H7 (cell line): Measurements from ENCODE around the gene SLC13A3. TPM values are rescaled to one million over a fixed set of nuclear protein-coding genes. Genes with fewer than 3 reads are reported as not detected.
"Not testable (repeated sequence)": the region's sequence is repeated elsewhere in the genome, so short reads cannot be mapped to it uniquely, and the experiment has no call there.

ENCODE experiments used
- DNase-seq: peaks from one replicate; pipeline ENCODE4 v3.0.0; 2012
- H3K27me3 ChIP-seq: 2 replicates; pipeline ENCODE4 v1.6.0; 2011; ENCODE audit warnings: mild to moderate bottlenecking, low read length; ENCODE audit not compliant: control insufficient read depth, insufficient read depth
- H3K36me3 ChIP-seq: replicated peaks from 2 replicates; pipeline ENCODE4 v1.5.1; 2011; ENCODE audit warnings: low read length; ENCODE audit not compliant: control insufficient read depth, insufficient read depth
- H3K4me3 ChIP-seq: 2 replicates; pipeline ENCODE4 v1.5.1; 2011; ENCODE audit warnings: low read depth, mild to moderate bottlenecking, control low read depth, low read length, moderate library complexity; ENCODE audit not compliant: insufficient read depth
- total RNA-seq: library from RNA; depleted of rRNA; stranded (reverse); fragments of >200 nt; shearing (Covaris generic); gene quantifications from 2 replicates; pipeline ENCODE4 v1.2.3, GENCODE V29; 2014

Gene SLC13A3
- total RNA-seq, 1 experiment from 2014 or later = 6.9 TPM

GRCh38 chr20:46683939-46684750 lies 32.9 kb upstream of the SLC13A3 start:
- no peaks in the 10 kb centered on the region for H3K27me3 ChIP-seq
- H3K36me3 ChIP-seq = peaks cover 17% of the 10 kb centered on the region
- DNase-seq = peak; percentile 68
- peak overlapping the region; percentile 62 for H3K4me3 ChIP-seq

GRCh38 chr20:46683668-46683938 lies 32.3 kb upstream of the SLC13A3 start:
- Histone ChIP-seq H3K27me3 (no peaks in the 10 kb centered on the region), H3K36me3 (peaks cover 17% of the 10 kb centered on the region), H3K4me3 (peak overlapping the region; percentile 62)
- DNase-seq = no peak

- H3K27me3 ChIP-seq = no peaks in the 10 kb centered on the region
- peak overlapping the region; percentile 62 for H3K4me3 ChIP-seq
- no peak for DNase-seq
- H3K36me3 ChIP-seq = peaks cover 17% of the 10 kb centered on the region
These were observed 31.9 kb upstream of the SLC13A3 start for GRCh38 chr20:46683011-46683667.

- Histone ChIP-seq H3K27me3 (no peaks in the 10 kb centered on the region), H3K4me3 (no peak overlapping the region), H3K36me3 (peaks cover 17% of the 10 kb centered on the region)
- DNase-seq = no peak
These were observed 31.0 kb upstream of the SLC13A3 start for GRCh38 chr20:46682063-46682821.

DNA sequence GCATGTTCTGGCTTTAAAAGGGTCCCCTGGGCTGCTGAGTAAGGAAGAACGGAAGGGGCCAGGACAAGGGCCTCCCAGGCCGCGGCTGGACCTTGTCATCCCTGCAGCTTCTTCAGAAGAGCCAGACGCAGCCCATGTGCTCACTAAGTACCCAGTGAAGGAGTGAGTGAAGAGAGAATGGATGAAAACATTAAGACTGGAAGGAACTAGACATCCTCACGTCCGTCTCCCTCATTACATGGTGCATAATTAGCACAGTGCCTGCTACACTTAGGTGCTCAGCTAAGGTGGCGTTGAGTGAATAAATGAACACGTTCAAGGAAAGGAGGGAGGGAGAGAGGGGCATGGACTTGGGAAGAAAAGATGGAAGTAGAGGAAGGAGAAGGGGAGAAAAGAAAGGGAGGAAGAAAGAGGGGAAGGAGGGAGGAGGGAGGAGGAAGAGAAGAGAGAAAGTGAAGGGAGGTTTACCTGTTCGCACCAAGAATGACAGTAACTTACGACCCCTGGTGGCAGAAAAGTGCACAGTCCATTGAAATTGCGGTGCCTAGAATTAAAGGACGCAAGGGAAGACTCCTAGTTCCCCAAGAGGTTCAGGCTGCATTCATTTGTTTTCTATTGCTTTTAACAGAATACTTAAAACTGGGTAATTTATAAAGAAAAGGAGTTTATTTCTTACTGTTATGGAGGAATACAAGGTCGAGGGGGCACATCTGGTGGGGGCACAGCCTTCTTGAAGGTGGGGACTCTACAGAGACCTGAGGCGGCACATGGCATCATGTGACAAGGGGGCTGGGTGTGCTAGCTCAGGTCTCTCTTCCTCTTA lies 30.0 kb upstream of the SLC13A3 start:
- Histone ChIP-seq H3K27me3 (no peaks in the 10 kb centered on the region), H3K36me3 (peaks cover 11% of the 10 kb centered on the region), H3K4me3 (no peak overlapping the region)
- peak; percentile 52 for DNase-seq

DNA sequence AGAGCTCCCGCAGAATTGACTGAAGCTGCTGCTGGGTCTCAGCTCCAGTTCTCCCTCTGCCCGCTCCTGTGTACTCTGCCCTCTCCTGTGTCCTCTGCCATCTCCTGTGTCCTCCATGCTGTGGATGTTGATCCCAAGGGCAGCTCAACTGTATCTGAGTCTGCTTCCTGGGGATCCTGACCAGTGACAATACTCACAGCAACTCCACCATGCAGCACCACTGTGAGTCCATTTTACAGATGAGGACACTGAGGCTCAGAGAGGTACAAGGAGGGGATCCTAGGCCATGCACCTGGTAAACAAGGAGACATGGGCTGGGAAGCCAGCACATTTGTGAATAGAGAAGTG lies 29.4 kb upstream of the SLC13A3 start:
- DNase-seq = no peak
- H3K4me3 ChIP-seq = no peak overlapping the region

GRCh38 chr20:46678516-46678915 lies 27.3 kb upstream of the SLC13A3 start:
- Histone ChIP-seq H3K4me3 (no peak overlapping the region), H3K27me3 (no peaks in the 10 kb centered on the region), H3K36me3 (peaks cover 8% of the 10 kb centered on the region)
- DNase-seq = no peak

More for the DNA sequence above, 29.4 kb upstream of the SLC13A3 start:
- Histone ChIP-seq H3K27me3 (no peaks in the 10 kb centered on the region), H3K36me3 (peaks cover 10% of the 10 kb centered on the region)

DNA sequence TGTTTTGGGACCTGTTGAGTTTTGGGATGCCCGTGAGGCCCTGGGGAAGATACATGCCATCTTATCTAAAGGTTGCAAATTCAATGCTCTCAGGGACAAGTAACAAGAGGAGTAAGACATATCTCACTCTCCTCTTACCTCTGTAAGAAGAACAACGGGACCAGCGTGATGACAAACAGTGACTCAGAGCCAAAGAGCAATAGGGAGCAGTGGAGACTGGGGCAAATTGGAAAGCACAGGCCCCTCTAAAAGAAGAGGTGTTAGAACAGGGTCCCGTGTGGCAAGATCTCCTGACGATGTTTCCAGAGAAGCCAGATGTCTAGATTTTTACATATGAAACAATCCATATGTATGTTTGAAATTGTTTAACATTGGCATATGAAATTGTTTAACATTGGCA lies 26.3 kb upstream of the SLC13A3 start:
- Histone ChIP-seq H3K27me3 (no peaks in the 10 kb centered on the region), H3K4me3 (no peak overlapping the region), H3K36me3 (peaks cover 8% of the 10 kb centered on the region)
- no peak for DNase-seq

GRCh38 chr20:46676649-46677316 lies 25.5 kb upstream of the SLC13A3 start:
- not testable (repeated sequence) for H3K27me3 ChIP-seq, H3K36me3 ChIP-seq, H3K4me3 ChIP-seq, DNase-seq

- Histone ChIP-seq H3K27me3 (no peaks in the 10 kb centered on the region), H3K36me3 (no peaks in the 10 kb centered on the region; the same call in none of the 2 replicates), H3K4me3 (no peak overlapping the region)
- no peak for DNase-seq
These were observed 23.2 kb upstream of the SLC13A3 start for GRCh38 chr20:46674253-46675083.

- DNase-seq = no peak
- H3K36me3 ChIP-seq = peaks cover 1% of the 10 kb centered on the region
- H3K27me3 ChIP-seq = no peaks in the 10 kb centered on the region
- no peak overlapping the region for H3K4me3 ChIP-seq
These were observed 22.4 kb upstream of the SLC13A3 start for GRCh38 chr20:46673394-46674252.

DNA sequence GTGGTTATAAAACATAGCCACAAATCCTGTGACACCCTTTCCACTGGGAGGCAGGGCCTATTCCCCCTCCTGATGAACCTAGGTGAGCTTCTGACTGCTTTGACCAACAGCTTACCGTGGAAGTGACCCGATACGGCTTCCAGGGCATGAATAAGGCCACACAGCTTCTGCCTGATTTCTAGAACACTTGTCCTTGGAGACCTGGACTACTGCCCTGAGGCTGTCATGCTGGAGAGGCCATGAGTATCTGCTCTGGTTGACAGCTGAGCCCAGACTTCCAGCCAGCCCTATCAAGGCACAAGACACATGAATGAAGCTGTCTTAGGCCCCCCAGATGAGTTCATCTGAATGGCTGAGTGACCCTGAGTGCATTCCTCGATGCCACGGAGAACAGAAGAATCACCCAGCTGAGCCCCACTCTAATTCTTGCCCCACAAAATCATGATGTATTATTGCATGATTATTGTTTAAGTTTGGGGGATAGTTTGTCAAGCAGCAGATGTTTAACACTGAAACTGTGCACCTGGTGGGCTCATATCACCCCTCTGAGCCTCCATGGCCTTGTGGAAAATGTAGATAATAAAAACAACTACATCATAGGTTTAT lies 21.4 kb upstream of the SLC13A3 start:
- DNase-seq = no peak
- H3K27me3 ChIP-seq = no peaks in the 10 kb centered on the region
- no peak overlapping the region for H3K4me3 ChIP-seq
- H3K36me3 ChIP-seq = peaks cover 1% of the 10 kb centered on the region; the same call in 1 of the 2 replicates
